H1 (cell line): ENCODE results near the gene RPS6KL1. TPM values are rescaled to one million over a fixed set of nuclear protein-coding genes. Genes with fewer than 3 reads are reported as not detected.
"Not testable (repeated sequence)": the region's sequence is repeated elsewhere in the genome, so short reads cannot be mapped to it uniquely, and the experiment has no call there.

Experiments used
- CTCF ChIA-PET: fragments of 300-600 bp; sonication (Branson Sonifier 250); formaldehyde crosslinking; loops from one replicate; lab custom pipeline; 2021; ENCODE audit not compliant: partially characterized antibody; lab: Charles Lee
- POLR2A ChIA-PET: fragments of 300-600 bp; sonication (Branson Sonifier 250); formaldehyde crosslinking; loops from one replicate; lab custom pipeline; 2021; ENCODE audit warnings: inconsistent platforms; ENCODE audit not compliant: partially characterized antibody; lab: Charles Lee
- DNase-seq, 2 experiments: peaks; one replicate each; pipeline versions ENCODE4 v3.0.0 to v3.0.0-alpha.2; 2010 to 2022; ENCODE audit warnings: low spot score in 2 of 2, low read depth in 1 of 2, mixed read lengths in 1 of 2
- FAIRE-seq: peaks from 2 replicates; lab custom pipeline; 2011; peaks lifted over from hg19 to GRCh38; lab: Jason Lieb, UNC
- H2AFZ ChIP-seq: 2 replicates; pipeline ENCODE4 v1.8.1; 2012; ENCODE audit warnings: low read length, inconsistent platforms
- H2AK5ac ChIP-seq: 2 replicates; pipeline ENCODE4 v1.6.1; 2013; ENCODE audit warnings: low read depth, low read length
- H2BK120ac ChIP-seq: replicated peaks from 2 replicates; pipeline ENCODE3; 2013; ENCODE audit warnings: low read depth, low read length, inconsistent platforms
- H2BK12ac ChIP-seq: 2 replicates; pipeline ENCODE4 v1.6.1; 2013; ENCODE audit warnings: low read depth, low read length
- H2BK15ac ChIP-seq: 2 replicates; pipeline ENCODE4 v1.6.1; 2013; ENCODE audit warnings: low read length
- H2BK20ac ChIP-seq: 2 replicates; pipeline ENCODE4 v1.6.1; 2013; ENCODE audit warnings: low read length
- H2BK5ac ChIP-seq: 2 replicates; pipeline ENCODE4 v1.6.1; 2013; ENCODE audit warnings: low read depth, low read length
- H3K14ac ChIP-seq: 2 replicates; pipeline ENCODE4 v1.6.1; 2013; ENCODE audit warnings: inconsistent platforms; ENCODE audit not compliant: insufficient read length
- H3K18ac ChIP-seq: 2 replicates; pipeline ENCODE4 v1.6.1; 2013; ENCODE audit warnings: low read length; ENCODE audit errors: extremely low read depth
- H3K23ac ChIP-seq: 2 replicates; pipeline ENCODE4 v1.6.1; 2013; ENCODE audit warnings: inconsistent platforms; ENCODE audit not compliant: insufficient read length
- H3K23me2 ChIP-seq: 2 replicates; pipeline ENCODE4 v1.6.1; 2013; ENCODE audit warnings: low read depth, low read length
- H3K27ac ChIP-seq: 2 replicates; pipeline ENCODE4 v1.6.1; 2011; ENCODE audit warnings: low read depth, low read length, inconsistent platforms
- H3K27me3 ChIP-seq, 4 experiments: replicated peaks in 1 of 4; 1 replicate in 1 of 4; 2 replicates in 3 of 4; pipeline versions ENCODE4 v1.6.1 to v1.8.1; 2011 to 2013; ENCODE audit warnings: low read length in 3 of 4, mild to moderate bottlenecking in 3 of 4, inconsistent platforms in 2 of 4, mixed read lengths in 2 of 4, moderate library complexity in 1 of 4; ENCODE audit not compliant: control insufficient read depth in 3 of 4, insufficient read depth in 3 of 4; ENCODE audit errors: extremely low read depth in 1 of 4
- H3K36me3 ChIP-seq, 4 experiments: 2 replicates each; pipeline versions ENCODE4 v1.6.1 to v1.8.1; 2011 to 2013; ENCODE audit warnings: mild to moderate bottlenecking in 4 of 4, low read length in 3 of 4, moderate library complexity in 2 of 4, control low read depth in 1 of 4, inconsistent platforms in 1 of 4; ENCODE audit not compliant: insufficient read depth in 4 of 4, control insufficient read depth in 2 of 4
- H3K4ac ChIP-seq: replicated peaks from 2 replicates; pipeline ENCODE3; 2013; ENCODE audit warnings: low read length, low read depth, mixed read lengths, inconsistent platforms; ENCODE audit not compliant: insufficient read length
- H3K4me1 ChIP-seq, 4 experiments: replicated peaks in 1 of 4; 1 replicate in 1 of 4; 2 replicates in 3 of 4; pipeline versions ENCODE4 v1.6.1 to v1.8.1; 2011 to 2013; ENCODE audit warnings: low read length in 3 of 4, inconsistent platforms in 2 of 4, mixed read lengths in 1 of 4; ENCODE audit not compliant: insufficient read depth in 4 of 4, control insufficient read depth in 3 of 4
- H3K4me2 ChIP-seq, 2 experiments: 2 replicates each; pipeline versions ENCODE4 v1.6.1 to v1.8.1; 2011 to 2013; ENCODE audit warnings: low read depth in 2 of 2, low read length in 2 of 2, control low read depth in 1 of 2, inconsistent platforms in 1 of 2, mild to moderate bottlenecking in 1 of 2; ENCODE audit not compliant: insufficient read depth in 1 of 2
- H3K4me3 ChIP-seq, 4 experiments: fragments of 200-600, 300-600 bp in 1 of 4; sonication (generic), shearing (Covaris generic), sonication (Bioruptor Twin) in 1 of 4; 2 replicates each; pipeline versions ENCODE4 v1.5.1 to v1.8.1; 2011 to 2016; ENCODE audit warnings: low read length in 4 of 4, low read depth in 3 of 4, control low read depth in 2 of 4, inconsistent platforms in 2 of 4, mild to moderate bottlenecking in 2 of 4, mixed read lengths in 1 of 4, moderate library complexity in 1 of 4; ENCODE audit not compliant: insufficient read depth in 2 of 4; ENCODE audit errors: extremely low read depth in 1 of 4
- H3K56ac ChIP-seq: replicated peaks from 2 replicates; pipeline ENCODE3; 2013; ENCODE audit warnings: low read depth, mild to moderate bottlenecking, mixed read lengths, low read length, inconsistent platforms; ENCODE audit not compliant: insufficient read length
- H3K79me1 ChIP-seq: 2 replicates; pipeline ENCODE4 v1.6.1; 2013; ENCODE audit warnings: low read depth, low read length, control low read depth
- H3K79me2 ChIP-seq, 2 experiments: 2 replicates each; pipeline versions ENCODE4 v1.6.1 to v1.8.1; 2012 to 2013; ENCODE audit warnings: low read length in 2 of 2, mild to moderate bottlenecking in 2 of 2, inconsistent platforms in 1 of 2; ENCODE audit not compliant: insufficient read depth in 2 of 2, control insufficient read depth in 1 of 2
- H3K9ac ChIP-seq, 4 experiments: replicated peaks in 1 of 4; 1 replicate in 1 of 4; 2 replicates in 3 of 4; pipeline versions ENCODE4 v1.6.1 to v1.8.1; 2011 to 2013; ENCODE audit warnings: low read depth in 3 of 4, low read length in 3 of 4, control low read depth in 2 of 4, mild to moderate bottlenecking in 2 of 4, moderate library complexity in 2 of 4, inconsistent platforms in 1 of 4; ENCODE audit errors: extremely low read depth in 1 of 4
- H3K9me3 ChIP-seq, 2 experiments: 2 replicates each; pipeline versions ENCODE4 v1.6.1 to v1.8.1; 2012 to 2013; ENCODE audit warnings: mild to moderate bottlenecking in 2 of 2, moderate library complexity in 2 of 2, control low read depth in 1 of 2, inconsistent platforms in 1 of 2, low read depth in 1 of 2, low read length in 1 of 2, mixed read lengths in 1 of 2; ENCODE audit not compliant: insufficient read depth in 2 of 2
- H4K20me1 ChIP-seq, 2 experiments: replicated peaks in 1 of 2; 2 replicates each; pipeline versions ENCODE3 to v1.8.1; 2011 to 2013; ENCODE audit warnings: inconsistent platforms in 2 of 2, low read length in 2 of 2, mild to moderate bottlenecking in 1 of 2; ENCODE audit not compliant: insufficient read depth in 2 of 2, control insufficient read depth in 1 of 2
- H4K5ac ChIP-seq: 2 replicates; pipeline ENCODE4 v1.6.1; 2013; ENCODE audit warnings: low read length, low read depth, mixed read lengths, inconsistent platforms; ENCODE audit not compliant: insufficient read length
- H4K8ac ChIP-seq: 2 replicates; pipeline ENCODE4 v1.8.0; 2013; ENCODE audit warnings: mild to moderate bottlenecking, moderate library complexity, low read length, inconsistent platforms; ENCODE audit not compliant: insufficient read depth; ENCODE audit errors: extremely low read depth
- H4K91ac ChIP-seq: replicated peaks from 2 replicates; pipeline ENCODE3; 2013; ENCODE audit warnings: low read length, mixed read lengths, inconsistent platforms; ENCODE audit not compliant: insufficient read length
- WGBS, 2 experiments: shearing (Covaris generic) in 1 of 2; methylation state at CpG; one replicate each; pipeline versions ENCODE4 v1.1.6 to v1.1.7; 2013 to 2015; ENCODE audit warnings: low lambda C conversion rate in 2 of 2, mixed read lengths in 2 of 2, inconsistent platforms in 1 of 2, low coverage in 1 of 2, missing lambda C conversion rate in 1 of 2; ENCODE audit not compliant: insufficient replicate concordance in 2 of 2, insufficient coverage in 1 of 2, insufficient read length in 1 of 2; ENCODE audit errors: extremely low coverage in 1 of 2, missing lambda C conversion rate in 1 of 2; 5-methylcytosine and 5-hydroxymethylcytosine counted together
- polyA plus RNA-seq, 7 experiments: library from polyadenylated mRNA; depleted of rRNA in 3 of 7; stranded (reverse) in 5 of 7; unstranded in 2 of 7; fragments of >200 nt in 5 of 7; fragments of 200-250 nt in 2 of 7; gene quantifications; 1 replicate in 5 of 7; 2 replicates in 1 of 7; 4 replicates in 1 of 7; pipeline versions ENCODE4 v1.2.1 to v1.2.3, GENCODE V29; 2011 to 2013; ENCODE audit warnings: missing spikeins in 2 of 7, mixed read lengths in 2 of 7
- total RNA-seq: library from RNA; stranded (reverse); fragmentation: NEBNext Ultra II Directional; extraction: Animal tissue kit (Norgen Biotek cat#: 25700); gene quantifications from 2 replicates; pipeline ENCODE4 v1.2.1, GENCODE V29; 2021

The RPS6KL1 gene
- total and polyA plus RNA-seq, 2 of the 8 experiments (the other 6 are each of a cell fraction or from before 2014, with no cell fraction given): 9.8 to 13.8 TPM

DNA sequence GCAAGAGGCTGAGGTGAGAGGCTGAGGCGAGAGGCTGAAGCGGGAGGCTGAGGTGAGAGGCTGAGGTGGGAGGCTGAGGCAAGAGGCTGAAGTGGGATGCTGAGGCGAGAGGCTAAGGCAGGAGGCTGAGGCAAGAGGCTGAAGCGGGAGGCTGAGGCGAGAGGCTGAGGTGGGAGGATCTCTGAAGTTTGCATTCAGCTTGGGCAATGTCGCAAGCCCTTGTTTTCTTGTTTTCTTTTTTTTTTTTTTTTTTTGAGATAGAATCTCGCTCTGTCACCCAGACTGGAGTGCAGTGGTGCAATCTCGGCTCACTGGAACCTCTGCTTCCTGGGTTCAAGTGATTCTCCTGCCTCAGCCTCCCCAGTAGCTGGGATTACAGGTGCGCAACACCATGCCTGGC, 8.7 kb upstream of the RPS6KL1 start:
- H4K20me1 ChIP-seq, H3K4ac ChIP-seq, H4K5ac ChIP-seq, H3K14ac ChIP-seq, H3K23ac ChIP-seq, H3K79me2 ChIP-seq, H2BK5ac ChIP-seq, H3K18ac ChIP-seq, H3K4me2 ChIP-seq, H3K36me3 ChIP-seq, H3K4me3 ChIP-seq, H3K9ac ChIP-seq, H2BK20ac ChIP-seq, H3K27ac ChIP-seq, H3K4me1 ChIP-seq, FAIRE-seq, H2BK15ac ChIP-seq, H3K79me1 ChIP-seq, H3K56ac ChIP-seq, H3K23me2 ChIP-seq, DNase-seq, H3K27me3 ChIP-seq, H2BK120ac ChIP-seq, H4K91ac ChIP-seq, H3K9me3 ChIP-seq, H4K8ac ChIP-seq, H2AK5ac ChIP-seq, H2BK12ac ChIP-seq, H2AFZ ChIP-seq: not testable (repeated sequence)
- ChIA-PET POLR2A (interaction anchor here (0.9 to 1.6 kb wide), 4 partner anchors 9 to 154 kb away, joined by 3 to 5 read pairs (median 3); partner anchors contain the start of gene RPS6KL1), CTCF (interaction anchor here (0.9 to 7.1 kb wide), 11 partner anchors 8 to 91 kb away, joined by 3 to 62 read pairs (median 4); no protein-coding TSS in a partner anchor)
- WGBS, 2 experiments: 84% methylated on average over 8 of the region's 9 CpGs; no CpG with 5 or more reads in 1 of the 2 experiments
